Glutamatergic neuron (in vitro differentiated cells): ENCODE measurements around the gene MYO1E. TPM values are rescaled to one million over a fixed set of nuclear protein-coding genes. Genes with fewer than 3 reads are reported as not detected.

Source experiments
- DNase-seq: peaks from one replicate; pipeline ENCODE4 v3.0.0; 2022
- H3K27ac Mint-ChIP-seq: one replicate; pipeline ENCODE4 v1.8.0; 2020; ENCODE audit warnings: mild to moderate bottlenecking, mixed read lengths, inconsistent platforms; ENCODE audit not compliant: unreplicated experiment
- H3K27me3 Mint-ChIP-seq: one replicate; pipeline ENCODE4 v1.8.0; 2020; ENCODE audit warnings: mild to moderate bottlenecking, moderate library complexity, mixed read lengths, inconsistent platforms; ENCODE audit not compliant: unreplicated experiment
- H3K36me3 Mint-ChIP-seq: one replicate; pipeline ENCODE4 v1.8.0; 2020; ENCODE audit warnings: mild to moderate bottlenecking, mixed read lengths, inconsistent platforms; ENCODE audit not compliant: unreplicated experiment
- H3K4me1 Mint-ChIP-seq: one replicate; pipeline ENCODE4 v1.8.0; 2020; ENCODE audit warnings: mild to moderate bottlenecking, low read depth, mixed read lengths, inconsistent platforms; ENCODE audit not compliant: unreplicated experiment
- H3K4me3 Mint-ChIP-seq: one replicate; pipeline ENCODE4 v1.8.0; 2020; ENCODE audit warnings: mild to moderate bottlenecking, mixed read lengths, inconsistent platforms; ENCODE audit not compliant: unreplicated experiment
- H3K9me3 Mint-ChIP-seq: one replicate; pipeline ENCODE4 v1.8.0; 2020; ENCODE audit warnings: mild to moderate bottlenecking, moderate library complexity, mixed read lengths, inconsistent platforms; ENCODE audit not compliant: unreplicated experiment
- CTCF ChIP-seq: fragments of 200-600 bp; sonication (generic); IDR thresholded peaks from one replicate; pipeline ENCODE4 v1.5.0; 2021; ENCODE audit not compliant: partially characterized antibody, unreplicated experiment
- total RNA-seq: library from RNA; stranded (reverse); fragmentation: NEBNext Ultra II Directional; extraction: Animal tissue kit (Norgen Biotek cat#: 25700); gene quantifications from one replicate; pipeline ENCODE4 v1.2.1, GENCODE V29; 2021; ENCODE audit not compliant: unreplicated experiment

The MYO1E gene
- total RNA-seq, 1 donor from 2014 or later, result 7.9 TPM

GRCh38 chr15:59203008-59203407 lies 169.7 kb downstream of the MYO1E start:
- H3K36me3 Mint-ChIP-seq, result no peaks in the 10 kb centered on the region
- no peaks in the 10 kb centered on the region for H3K27me3 Mint-ChIP-seq
- no peaks in the 10 kb centered on the region for H3K9me3 Mint-ChIP-seq
- no peak overlapping the region for H3K4me3 Mint-ChIP-seq
- DNase-seq, result no peak
- H3K27ac Mint-ChIP-seq, result no peak overlapping the region
- no peak for TF ChIP-seq CTCF
- no peaks in the 10 kb centered on the region for H3K4me1 Mint-ChIP-seq

- no peak for DNase-seq
- H3K9me3 Mint-ChIP-seq, result no peaks in the 10 kb centered on the region
- no peak overlapping the region for H3K4me3 Mint-ChIP-seq
- no peak overlapping the region for H3K27ac Mint-ChIP-seq
- H3K36me3 Mint-ChIP-seq, result no peaks in the 10 kb centered on the region
- H3K4me1 Mint-ChIP-seq, result no peaks in the 10 kb centered on the region
- no peaks in the 10 kb centered on the region for H3K27me3 Mint-ChIP-seq
- no peak for TF ChIP-seq CTCF
Measured at GRCh38 chr15:59200560-59200959, 172.1 kb downstream of the MYO1E start.

GRCh38 chr15:59199626-59200465 lies 172.8 kb downstream of the MYO1E start:
- Mint-ChIP-seq H3K9me3 (no peaks in the 10 kb centered on the region), H3K27me3 (no peaks in the 10 kb centered on the region), H3K4me1 (no peaks in the 10 kb centered on the region), H3K36me3 (no peaks in the 10 kb centered on the region), H3K4me3 (no peak overlapping the region), H3K27ac (no peak overlapping the region)
- no peak for DNase-seq
- no peak for TF ChIP-seq CTCF

DNA sequence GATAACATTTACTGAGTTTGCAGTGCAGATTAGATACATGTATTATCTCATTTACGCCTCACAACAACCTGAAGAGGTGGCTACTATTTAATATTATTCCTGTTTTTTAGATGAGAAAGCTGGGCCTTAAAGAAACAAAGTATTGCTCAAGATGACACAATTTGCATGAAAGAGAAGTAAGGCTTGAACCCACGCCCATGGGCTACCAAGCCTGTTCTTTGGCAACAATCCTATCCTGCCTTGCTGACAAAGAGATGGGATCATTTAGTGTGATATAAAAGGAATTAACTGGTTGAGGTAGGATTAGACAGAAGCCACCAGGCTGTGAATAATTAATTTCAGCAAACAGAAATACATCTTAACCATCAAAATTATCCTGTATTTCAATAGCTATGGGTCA lies 175.2 kb downstream of the MYO1E start:
- no peaks in the 10 kb centered on the region for H3K27me3 Mint-ChIP-seq

More for the DNA sequence above, 175.2 kb downstream of the MYO1E start:
- Mint-ChIP-seq H3K9me3 (no peaks in the 10 kb centered on the region), H3K27ac (no peak overlapping the region), H3K4me3 (no peak overlapping the region), H3K4me1 (no peaks in the 10 kb centered on the region), H3K36me3 (no peaks in the 10 kb centered on the region)
- DNase-seq, result no peak
- TF ChIP-seq CTCF, result no peak
